Small intestine (tissue), 7 donors: ENCODE data around the gene AKT3. TPM values are rescaled to one million over a fixed set of nuclear protein-coding genes. Genes with fewer than 3 reads are reported as not detected.
"Not testable (repeated sequence)": the region's sequence is repeated elsewhere in the genome, so short reads cannot be mapped to it uniquely, and the experiment has no call there.

ENCODE experiments used
- DNase-seq, 2 donors: peaks; one replicate each; pipeline versions ENCODE4 v3.0.0 to v3.0.0-alpha.2; 2013
- FAIRE-seq: peaks from 2 replicates; lab custom pipeline; 2012; peaks lifted over from hg19 to GRCh38; lab: Jason Lieb, UNC
- H3K27ac ChIP-seq, 3 donors: one replicate each; pipeline ENCODE4 v1.5.1; 2013; ENCODE audit warnings: low read length in 2 of 3, mild to moderate bottlenecking in 2 of 3, control low read depth in 1 of 3, inconsistent platforms in 1 of 3, low read depth in 1 of 3, moderate library complexity in 1 of 3
- H3K27me3 ChIP-seq, 3 donors: one replicate each; pipeline ENCODE4 v1.6.1; 2013; ENCODE audit warnings: low read length in 3 of 3, inconsistent platforms in 1 of 3; ENCODE audit not compliant: control insufficient read depth in 3 of 3, insufficient read depth in 3 of 3
- H3K36me3 ChIP-seq, 3 donors: one replicate each; pipeline ENCODE4 v1.6.1; 2013; ENCODE audit warnings: low read length in 3 of 3, inconsistent platforms in 1 of 3, low read depth in 1 of 3, mild to moderate bottlenecking in 1 of 3, moderate library complexity in 1 of 3; ENCODE audit not compliant: control insufficient read depth in 3 of 3, insufficient read depth in 2 of 3
- H3K4me1 ChIP-seq, 3 donors: one replicate each; pipeline ENCODE4 v1.6.1; 2013; ENCODE audit warnings: low read length in 2 of 3, inconsistent platforms in 1 of 3, low read depth in 1 of 3, mild to moderate bottlenecking in 1 of 3, moderate library complexity in 1 of 3; ENCODE audit not compliant: control insufficient read depth in 3 of 3, insufficient read depth in 2 of 3
- H3K4me3 ChIP-seq, 3 donors: one replicate each; pipeline ENCODE4 v1.5.1; 2013; ENCODE audit warnings: low read length in 3 of 3, control low read depth in 1 of 3, inconsistent platforms in 1 of 3, low read depth in 1 of 3, mild to moderate bottlenecking in 1 of 3, moderate library complexity in 1 of 3
- H3K9me3 ChIP-seq, 2 donors: one replicate each; pipeline ENCODE4 v1.6.1; 2013; ENCODE audit warnings: low read depth in 1 of 2, low read length in 1 of 2; ENCODE audit not compliant: control insufficient read depth in 2 of 2, insufficient read depth in 1 of 2
- WGBS, 3 donors: extraction: QIAGEN DNeasy Blood & Tissue Kit; methylation state at CpG; one replicate each; pipeline ENCODE4 v1.1.7; 2013; 5-methylcytosine and 5-hydroxymethylcytosine counted together
- polyA plus RNA-seq, 4 donors: library from polyadenylated mRNA; stranded (reverse) in 3 of 4; unstranded in 1 of 4; fragments of 200-250 nt in 3 of 4; fragments of 120-200 nt in 1 of 4; gene quantifications; one replicate each; pipeline versions ENCODE4 v1.2.1 to v1.2.3, GENCODE V29; 2013
- donor health status: healthy with polysubstance abuse.
- donor health status: control.
- donor health status: control.
- donor health status: Bipolar disorder and iron deficiency.
- donor health status: healthy.

The AKT3 gene
- polyA plus RNA-seq, 4 donors: 0.45 to 8.6 (median 3.6) TPM

GRCh38 chr1:243792401-243792800 is 57.6 kb downstream of the AKT3 start:
- no peaks in the 10 kb centered on the region for H3K9me3 ChIP-seq
- peaks cover 0 to 3% (median 0%) of the 10 kb centered on the region in 3 donors for H3K4me1 ChIP-seq
- DNase-seq (no peak), FAIRE-seq (no peak)
- H3K27ac ChIP-seq: no peak overlapping the region
- no peaks in the 10 kb centered on the region for H3K36me3 ChIP-seq
- no peaks in the 10 kb centered on the region for H3K27me3 ChIP-seq
- H3K4me3 ChIP-seq: no peak overlapping the region
- WGBS, 3 donors: 48 to 68% (median 51%) methylated on average over 2 of the region's 2 CpGs

GRCh38 chr1:243791586-243792267 is 58.3 kb downstream of the AKT3 start:
- Histone ChIP-seq H3K4me3 (no peak overlapping the region), H3K36me3 (no peaks in the 10 kb centered on the region), H3K9me3 (no peaks in the 10 kb centered on the region), H3K4me1 (peaks cover 0 to 3% (median 0%) of the 10 kb centered on the region in 3 donors), H3K27me3 (no peaks in the 10 kb centered on the region), H3K27ac (no peak overlapping the region)
- FAIRE-seq (peak; percentile 33), DNase-seq (peak in 1 of 2 donors; percentile 1)
- 53 to 67% (median 61%) methylated on average over 4 of the region's 4 CpGs for WGBS, 3 donors

GRCh38 chr1:243790404-243790803 is 59.6 kb downstream of the AKT3 start:
- H3K4me1 ChIP-seq: peaks cover 0 to 3% (median 0%) of the 10 kb centered on the region in 3 donors
- no peak for DNase-seq
- 61 to 70% (median 61%) methylated on average over 3 of the region's 3 CpGs for WGBS, 3 donors

GRCh38 chr1:243786531-243786930 is 63.5 kb downstream of the AKT3 start:
- no peak for FAIRE-seq
- H3K27ac ChIP-seq: no peak overlapping the region
- no peak for DNase-seq
- H3K27me3 ChIP-seq: no peaks in the 10 kb centered on the region
- H3K4me3 ChIP-seq: no peak overlapping the region
- WGBS, 3 donors: 63 to 77% (median 76%) methylated on average over 3 of the region's 3 CpGs
- no peaks in the 10 kb centered on the region for H3K36me3 ChIP-seq
- no peaks in the 10 kb centered on the region for H3K9me3 ChIP-seq
- peaks cover 0 to 1% (median 0%) of the 10 kb centered on the region in 3 donors for H3K4me1 ChIP-seq

More at GRCh38 chr1:243790404-243790803, 59.6 kb downstream of the AKT3 start:
- Histone ChIP-seq H3K36me3 (no peaks in the 10 kb centered on the region), H3K4me3 (no peak overlapping the region), H3K9me3 (no peaks in the 10 kb centered on the region), H3K27me3 (no peaks in the 10 kb centered on the region), H3K27ac (no peak overlapping the region)
- FAIRE-seq: no peak

GRCh38 chr1:243784506-243784905 is 65.5 kb downstream of the AKT3 start:
- no peaks in the 10 kb centered on the region for H3K27me3 ChIP-seq
- no peak overlapping the region for H3K4me3 ChIP-seq
- DNase-seq: no peak
- WGBS, 3 donors: 85 to 93% (median 91%) methylated on average over 8 of the region's 8 CpGs
- H3K4me1 ChIP-seq: no peaks in the 10 kb centered on the region
- FAIRE-seq: no peak
- H3K27ac ChIP-seq: no peak overlapping the region
- no peaks in the 10 kb centered on the region for H3K9me3 ChIP-seq
- H3K36me3 ChIP-seq: no peaks in the 10 kb centered on the region

- DNase-seq (no peak), FAIRE-seq (no peak)
- H3K27ac ChIP-seq: no peak overlapping the region
- no peaks in the 10 kb centered on the region for H3K9me3 ChIP-seq
- no peaks in the 10 kb centered on the region for H3K36me3 ChIP-seq
- no peak overlapping the region for H3K4me3 ChIP-seq
- H3K27me3 ChIP-seq: no peaks in the 10 kb centered on the region
- H3K4me1 ChIP-seq: no peaks in the 10 kb centered on the region
- WGBS, 3 donors: 38 to 66% (median 50%) methylated on average over 2 of the region's 2 CpGs
Measured at GRCh38 chr1:243783714-243784113, 66.3 kb downstream of the AKT3 start.

GRCh38 chr1:243772361-243773050 is 77.5 kb downstream of the AKT3 start:
- not testable (repeated sequence) for H3K36me3 ChIP-seq, H3K27ac ChIP-seq, H3K9me3 ChIP-seq, FAIRE-seq, H3K27me3 ChIP-seq, DNase-seq, H3K4me3 ChIP-seq, H3K4me1 ChIP-seq
- WGBS, 3 donors: 89 to 94% (median 93%) methylated on average over 4 of the region's 4 CpGs

- no peak overlapping the region for H3K4me3 ChIP-seq
- 67 to 90% (median 79%) methylated on average over 1 of the region's 1 CpG for WGBS, 3 donors
- H3K9me3 ChIP-seq: no peaks in the 10 kb centered on the region
- H3K27ac ChIP-seq: no peak overlapping the region
- DNase-seq (no peak), FAIRE-seq (no peak)
- no peaks in the 10 kb centered on the region for H3K27me3 ChIP-seq
- no peaks in the 10 kb centered on the region for H3K4me1 ChIP-seq
- H3K36me3 ChIP-seq: no peaks in the 10 kb centered on the region
Measured at GRCh38 chr1:243770860-243771259, 79.2 kb downstream of the AKT3 start.
